ENCODE data around the gene TPM2.

GRCh38 chr9:35643046-35643445 lies 46.7 kb downstream of the TPM2 start:
- no peak for TF ChIP-seq POLR2A (IDR thresholded peaks at IDR 0.05)
- TF ChIP-seq CTCF (IDR thresholded peaks at IDR 0.05), result no peak
- no peak for TF ChIP-seq EP300 (IDR thresholded peaks at IDR 0.05)
- no peak for TF ChIP-seq POLR2AphosphoS5 (IDR thresholded peaks at IDR 0.05)

Measured in gastroesophageal sphincter (tissue), 3 donors.